ENCODE measurements around the gene ODAD4. TPM values are rescaled to one million over a fixed set of nuclear protein-coding genes. Genes with fewer than 3 reads are reported as not detected.

ODAD4 gene
- total and polyA plus RNA-seq, 2 of the 8 experiments (the other 6 are each of a cell fraction or from before 2014, with no cell fraction given): 0.48 to 1.3 TPM

GRCh38 chr17:41904242-41904841 is 26.1 kb upstream of the ODAD4 start (continued):
- TF ChIP-seq CHD7 (IDR thresholded peaks at IDR 0.05; ENCODE audit: insufficient replicate concordance, low read length): no peak
- no peak for TF ChIP-seq SAP30 (IDR thresholded peaks at IDR 0.05; ENCODE audit: insufficient read depth, insufficient replicate concordance, low read length)

Measured in H1 (cell line).